ENCODE results near the gene GPR152.

Gene GPR152

GRCh38 chr11:67423891-67424613 is 28.5 kb downstream of the GPR152 start:
- FAIRE-seq = no peak

GRCh38 chr11:67423466-67423865 is 29.1 kb downstream of the GPR152 start:
- no peak for FAIRE-seq

GRCh38 chr11:67422891-67423290 is 29.6 kb downstream of the GPR152 start:
- no peak for FAIRE-seq

- FAIRE-seq = no peak
Observed at GRCh38 chr11:67421430-67422031, 31.0 kb downstream of the GPR152 start.

- FAIRE-seq = no peak
Observed at GRCh38 chr11:67420646-67421429, 31.7 kb downstream of the GPR152 start.

GRCh38 chr11:67420147-67420645 is 32.3 kb downstream of the GPR152 start:
- FAIRE-seq = no peak

- no peak for FAIRE-seq
Observed at GRCh38 chr11:67419325-67420049, 33.0 kb downstream of the GPR152 start.

- FAIRE-seq = no peak
Observed at GRCh38 chr11:67418476-67419281, 33.9 kb downstream of the GPR152 start.

GRCh38 chr11:67417425-67417824 is 35.1 kb downstream of the GPR152 start:
- FAIRE-seq = no peak

GRCh38 chr11:67416416-67417335 is 35.9 kb downstream of the GPR152 start:
- FAIRE-seq = no peak

- FAIRE-seq = no peak
Observed at GRCh38 chr11:67415501-67416304, 36.8 kb downstream of the GPR152 start, which contains the start of gene CARNS1. Gene CARNS1, plus strand, starts transcription at chr11:67415678. Its CDS starts 522 bp downstream, at chr11:67416200.

- no peak for FAIRE-seq
Observed at GRCh38 chr11:67413266-67413849, 39.2 kb downstream of the GPR152 start.

GRCh38 chr11:67412495-67413179 is 39.9 kb downstream of the GPR152 start:
- FAIRE-seq = no peak

GRCh38 chr11:67411785-67412152 is 40.8 kb downstream of the GPR152 start:
- FAIRE-seq = no peak

GRCh38 chr11:67410984-67411784 is 41.3 kb downstream of the GPR152 start:
- no peak for FAIRE-seq

- no peak for FAIRE-seq
Observed at GRCh38 chr11:67410369-67410831, 42.1 kb downstream of the GPR152 start.

GRCh38 chr11:67409781-67410368 is 42.7 kb downstream of the GPR152 start:
- FAIRE-seq = no peak

All from endometrium (tissue), 2 donors.